IMR-90 (cell line): ENCODE data around the gene SYCP1. TPM values are rescaled to one million over a fixed set of nuclear protein-coding genes. Genes with fewer than 3 reads are reported as not detected.

ENCODE experiments used
- ATAC-seq: fragments of 200-7000 bp; cut with Tn5 transposase; 2 replicates; pipeline ENCODE4 v1.9.1; 2020; ENCODE audit warnings: low read depth, mild to moderate bottlenecking, moderate library complexity
- BruUV-seq: library from RNA; stranded (reverse); fragments of 400-500 nt; replicated peaks from 2 replicates; lab custom pipeline; 2021; lab: Mats Ljungman, UMichigan
- CTCF ChIA-PET: fragments of 300-600 bp; formaldehyde crosslinking; extraction: SDS; loops from one replicate; lab custom pipeline; 2021; ENCODE audit warnings: antibody characterized with exemption; lab: Yijun Ruan, JAX
- POLR2A ChIA-PET: fragments of 300-600 bp; sonication (Branson Sonifier 250); formaldehyde crosslinking; loops from one replicate; lab custom pipeline; 2022; ENCODE audit warnings: antibody characterized with exemption; ENCODE audit not compliant: unreplicated experiment; lab: Charles Lee
- DNase-seq: peaks from one replicate; pipeline ENCODE4 v3.0.0; 2013
- H2AFZ ChIP-seq: replicated peaks from 2 replicates; pipeline ENCODE3; 2013; ENCODE audit warnings: low read length, mild to moderate bottlenecking; ENCODE audit not compliant: poor library complexity
- H2AK5ac ChIP-seq: 2 replicates; pipeline ENCODE4 v1.6.1; 2013; ENCODE audit warnings: low read depth, low read length, inconsistent platforms
- H2AK9ac ChIP-seq: replicated peaks from 2 replicates; pipeline ENCODE3; 2013; ENCODE audit warnings: mild to moderate bottlenecking, low read depth, low read length, moderate library complexity; ENCODE audit not compliant: poor library complexity
- H2BK120ac ChIP-seq: 2 replicates; pipeline ENCODE4 v1.6.1; 2013; ENCODE audit warnings: low read depth, low read length, inconsistent platforms
- H2BK15ac ChIP-seq: 3 replicates; pipeline ENCODE4 v1.6.1; 2013; ENCODE audit warnings: low read depth, low read length, inconsistent platforms
- H2BK20ac ChIP-seq: 2 replicates; pipeline ENCODE4 v1.6.1; 2013; ENCODE audit warnings: low read depth, mild to moderate bottlenecking, inconsistent platforms, low read length, moderate library complexity
- H2BK5ac ChIP-seq: 2 replicates; pipeline ENCODE4 v1.6.1; 2013; ENCODE audit warnings: mild to moderate bottlenecking, low read depth, low read length, inconsistent platforms; ENCODE audit not compliant: poor library complexity, severe bottlenecking
- H3K14ac ChIP-seq: replicated peaks from 2 replicates; pipeline ENCODE4 v1.6.1; 2013; ENCODE audit warnings: low read depth, low read length, inconsistent platforms
- H3K18ac ChIP-seq: 2 replicates; pipeline ENCODE4 v1.6.1; 2013; ENCODE audit warnings: low read depth, low read length, control low read depth
- H3K23ac ChIP-seq: 2 replicates; pipeline ENCODE4 v1.6.1; 2013; ENCODE audit warnings: low read depth, low read length, inconsistent platforms
- H3K27ac ChIP-seq: 2 replicates; pipeline ENCODE4 v1.5.1; 2013; ENCODE audit warnings: mild to moderate bottlenecking, control low read depth, low read length; ENCODE audit not compliant: insufficient read depth
- H3K27me3 ChIP-seq: 2 replicates; pipeline ENCODE4 v1.6.1; 2013; ENCODE audit warnings: low read length; ENCODE audit not compliant: control insufficient read depth, insufficient read depth
- H3K36me3 ChIP-seq: 2 replicates; pipeline ENCODE4 v1.6.1; 2013; ENCODE audit warnings: low read length, mixed read lengths; ENCODE audit not compliant: control insufficient read depth, insufficient read depth
- H3K4ac ChIP-seq: 2 replicates; pipeline ENCODE4 v1.6.1; 2013; ENCODE audit warnings: low read depth, low read length, inconsistent platforms
- H3K4me1 ChIP-seq: 2 replicates; pipeline ENCODE4 v1.6.1; 2013; ENCODE audit warnings: low read length, mixed read lengths; ENCODE audit not compliant: control insufficient read depth, insufficient read depth
- H3K4me2 ChIP-seq: 2 replicates; pipeline ENCODE4 v1.6.1; 2013; ENCODE audit warnings: low read depth, mild to moderate bottlenecking, control low read depth, low read length, moderate library complexity
- H3K4me3 ChIP-seq: 2 replicates; pipeline ENCODE4 v1.5.1; 2013; ENCODE audit warnings: low read depth, mild to moderate bottlenecking, control low read depth, low read length, moderate library complexity; ENCODE audit not compliant: insufficient read depth
- H3K56ac ChIP-seq: 2 replicates; pipeline ENCODE4 v1.6.1; 2013; ENCODE audit warnings: low read length, inconsistent platforms; ENCODE audit not compliant: insufficient read depth; ENCODE audit errors: extremely low read depth
- H3K79me1 ChIP-seq, 2 experiments: 2 replicates each; pipeline ENCODE4 v1.6.1; 2013; ENCODE audit warnings: low read length in 2 of 2, inconsistent platforms in 1 of 2, low read depth in 1 of 2
- H3K9ac ChIP-seq: 2 replicates; pipeline ENCODE4 v1.6.1; 2013; ENCODE audit warnings: low read depth, low read length, control low read depth
- H3K9me1 ChIP-seq: 2 replicates; pipeline ENCODE4 v1.6.1; 2013; ENCODE audit warnings: low read length, inconsistent platforms; ENCODE audit not compliant: insufficient read depth
- H3K9me3 ChIP-seq: 2 replicates; pipeline ENCODE4 v1.6.1; 2013; ENCODE audit warnings: low read length; ENCODE audit not compliant: control insufficient read depth, insufficient read depth
- H4K20me1 ChIP-seq: 2 replicates; pipeline ENCODE4 v1.6.1; 2013; ENCODE audit warnings: low read length, inconsistent platforms; ENCODE audit not compliant: insufficient read depth
- H4K5ac ChIP-seq: 2 replicates; pipeline ENCODE4 v1.6.1; 2013; ENCODE audit warnings: mild to moderate bottlenecking, low read depth, low read length, control low read depth
- H4K8ac ChIP-seq, 2 experiments: 2 replicates each; pipeline ENCODE4 v1.6.1; 2013; ENCODE audit warnings: low read depth in 2 of 2, low read length in 2 of 2, control low read depth in 1 of 2, inconsistent platforms in 1 of 2
- H4K91ac ChIP-seq: 2 replicates; pipeline ENCODE4 v1.6.1; 2013; ENCODE audit warnings: low read depth, low read length, inconsistent platforms; ENCODE audit not compliant: insufficient read depth
- BHLHE40 ChIP-seq: fragments of 150-350 bp; IDR thresholded peaks from 2 replicates; pipeline ENCODE4 v1.6.1; 2016; ENCODE audit warnings: mild to moderate bottlenecking, low read depth, low read length
- CEBPB ChIP-seq: IDR thresholded peaks from 2 replicates; pipeline ENCODE4 v1.6.1; 2012; ENCODE audit warnings: low read depth, low read length, improper control_type of control experiment
- CHD1 ChIP-seq: IDR thresholded peaks from 2 replicates; pipeline ENCODE4 v1.6.1; 2012; ENCODE audit warnings: low read depth, low read length, improper control_type of control experiment
- FOS ChIP-seq: fragments of 150-350 bp; IDR thresholded peaks from 2 replicates; pipeline ENCODE4 v1.6.1; 2016; ENCODE audit warnings: low read depth, low read length
- MAFK ChIP-seq: IDR thresholded peaks from 2 replicates; pipeline ENCODE4 v1.6.1; 2012; ENCODE audit warnings: low read depth, low read length, improper control_type of control experiment
- MAZ ChIP-seq: IDR thresholded peaks from 2 replicates; pipeline ENCODE4 v1.6.1; 2012; ENCODE audit warnings: low read depth, mild to moderate bottlenecking, low read length, improper control_type of control experiment, moderate library complexity, borderline replicate concordance
- MXI1 ChIP-seq: IDR thresholded peaks from 2 replicates; pipeline ENCODE4 v1.6.1; 2012; ENCODE audit warnings: low read depth, mild to moderate bottlenecking, low read length, moderate library complexity, borderline replicate concordance
- NFE2L2 ChIP-seq: fragments of 150-350 bp; IDR thresholded peaks from 2 replicates; pipeline ENCODE4 v1.6.1; 2016; ENCODE audit warnings: low read depth, mild to moderate bottlenecking, low read length
- POLR2A ChIP-seq: IDR thresholded peaks from 2 replicates; pipeline ENCODE4 v1.6.1; 2012; ENCODE audit warnings: mild to moderate bottlenecking, low read depth, low read length
- RAD21 ChIP-seq: IDR thresholded peaks from 2 replicates; pipeline ENCODE4 v1.6.1; 2012; ENCODE audit warnings: low read length, improper control_type of control experiment
- RCOR1 ChIP-seq: IDR thresholded peaks from 2 replicates; pipeline ENCODE4 v1.6.1; 2012; ENCODE audit warnings: mild to moderate bottlenecking, low read length, improper control_type of control experiment; ENCODE audit not compliant: insufficient replicate concordance
- SMC3 ChIP-seq: fragments of 150-350 bp; IDR thresholded peaks from 2 replicates; pipeline ENCODE4 v1.6.1; 2016; ENCODE audit warnings: low read depth, mild to moderate bottlenecking, antibody characterized with exemption, low read length, moderate library complexity
- WGBS, 2 experiments: methylation state at CpG; one replicate each; pipeline versions ENCODE4 v1.1.5 to v1.1.7; 2013; ENCODE audit warnings: missing lambda C conversion rate in 2 of 2; ENCODE audit not compliant: insufficient read length in 1 of 2; ENCODE audit errors: extremely low coverage in 2 of 2; 5-methylcytosine and 5-hydroxymethylcytosine counted together
- dilution Hi-C: fragments of 300-500 bp; cut with HindIII; formaldehyde crosslinking; loops from one replicate; pipeline ENCODE4 v1.14.3; 2018; ENCODE audit warnings: low sequenced_read_pairs; ENCODE audit not compliant: unreplicated experiment
- in situ Hi-C: fragments of 300-500 bp; cut with MboI; formaldehyde crosslinking; loops from 3 replicates; pipeline ENCODE4 v1.14.3; 2019; ENCODE audit warnings: low sequenced_read_pairs, inconsistent platforms, mixed read lengths
- intact Hi-C: fragments of 100-400 bp; cut with micrococcal nuclease; formaldehyde crosslinking; loops from 2 replicates; pipeline ENCODE4 v1.10.0; 2022
- polyA plus RNA-seq, 3 experiments: library from polyadenylated mRNA; depleted of rRNA; stranded (reverse); fragments of >200 nt; gene quantifications; 2 replicates each; pipeline ENCODE4 v1.2.3, GENCODE V29; 2012; ENCODE audit warnings: low replicate concordance in 1 of 3
- total RNA-seq: library from RNA; depleted of rRNA; stranded (reverse); fragments of >200 nt; gene quantifications from 2 replicates; pipeline ENCODE4 v1.2.3, GENCODE V29; 2012
- TF ChIP-seq, protein P1 (sequence below): conservative IDR thresholded peaks from 2 replicates; pipeline ENCODE4 v1.5.1; 2012; ENCODE audit warnings: mild to moderate bottlenecking, low read depth, low read length, improper control_type of control experiment
- TF ChIP-seq, protein P2 (sequence below): fragments of 150-350 bp; IDR thresholded peaks from 2 replicates; pipeline ENCODE4 v1.6.1; 2017; ENCODE audit warnings: mild to moderate bottlenecking, antibody characterized with exemption, low read length, low read depth

SYCP1 gene
- total and polyA plus RNA-seq, 2 of the 4 experiments (the other 2 are of a cell fraction), result not detected

- TF ChIP-seq CEBPB (no peak), MAFK (no peak)
- TF ChIP-seq, protein P1, sequence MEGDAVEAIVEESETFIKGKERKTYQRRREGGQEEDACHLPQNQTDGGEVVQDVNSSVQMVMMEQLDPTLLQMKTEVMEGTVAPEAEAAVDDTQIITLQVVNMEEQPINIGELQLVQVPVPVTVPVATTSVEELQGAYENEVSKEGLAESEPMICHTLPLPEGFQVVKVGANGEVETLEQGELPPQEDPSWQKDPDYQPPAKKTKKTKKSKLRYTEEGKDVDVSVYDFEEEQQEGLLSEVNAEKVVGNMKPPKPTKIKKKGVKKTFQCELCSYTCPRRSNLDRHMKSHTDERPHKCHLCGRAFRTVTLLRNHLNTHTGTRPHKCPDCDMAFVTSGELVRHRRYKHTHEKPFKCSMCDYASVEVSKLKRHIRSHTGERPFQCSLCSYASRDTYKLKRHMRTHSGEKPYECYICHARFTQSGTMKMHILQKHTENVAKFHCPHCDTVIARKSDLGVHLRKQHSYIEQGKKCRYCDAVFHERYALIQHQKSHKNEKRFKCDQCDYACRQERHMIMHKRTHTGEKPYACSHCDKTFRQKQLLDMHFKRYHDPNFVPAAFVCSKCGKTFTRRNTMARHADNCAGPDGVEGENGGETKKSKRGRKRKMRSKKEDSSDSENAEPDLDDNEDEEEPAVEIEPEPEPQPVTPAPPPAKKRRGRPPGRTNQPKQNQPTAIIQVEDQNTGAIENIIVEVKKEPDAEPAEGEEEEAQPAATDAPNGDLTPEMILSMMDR, result no peak
Measured at GRCh38 chr1:114819869-114820268, 34.8 kb upstream of the SYCP1 start (continued).

DNA sequence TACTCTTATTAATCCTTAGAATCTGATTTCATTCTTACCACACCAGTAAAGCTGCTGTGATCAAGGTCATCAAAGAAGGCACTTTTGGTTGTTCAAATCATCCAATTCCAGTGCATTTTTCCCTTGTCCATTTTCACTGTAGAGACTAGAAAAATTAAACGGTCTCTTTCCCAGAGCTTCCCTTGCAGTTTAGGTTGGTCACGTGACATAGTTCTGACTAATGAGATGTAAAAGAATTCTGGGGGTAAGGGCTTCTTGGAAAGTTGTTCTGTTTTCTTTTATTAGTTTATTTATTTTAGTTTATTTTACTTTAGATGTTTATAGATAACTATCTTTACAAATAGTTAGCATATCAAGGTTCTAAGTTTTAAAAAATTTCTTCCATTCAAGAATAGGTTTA lies 34.3 kb upstream of the SYCP1 start:
- in situ Hi-C loops, result no loop called here
- no CpG with 5 or more reads among the region's 2 CpGs for WGBS, 2 experiments
- no peak overlapping the region for H3K23ac ChIP-seq
- H2AK9ac ChIP-seq, result no peak overlapping the region
- H2AFZ ChIP-seq, result no peak overlapping the region
- no peak for ATAC-seq
- no peak overlapping the region for H4K8ac ChIP-seq
- H3K27ac ChIP-seq, result no peak overlapping the region
- H3K79me1 ChIP-seq, result no peaks in the 10 kb centered on the region
- no peak overlapping the region for H3K56ac ChIP-seq
- no peaks in the 10 kb centered on the region for H3K4me1 ChIP-seq
- H3K18ac ChIP-seq, result no peak overlapping the region
- H3K4ac ChIP-seq, result no peak overlapping the region
- no peak overlapping the region for H2BK15ac ChIP-seq
- no peak overlapping the region for H3K4me2 ChIP-seq
- H2AK5ac ChIP-seq, result no peak overlapping the region
- H2BK20ac ChIP-seq, result no peak overlapping the region
- no TSS peak for BruUV-seq
- no peak overlapping the region for H2BK120ac ChIP-seq
- POLR2A ChIA-PET, result no interaction called here
- H3K9ac ChIP-seq, result no peak overlapping the region
- H3K14ac ChIP-seq, result no peak overlapping the region
- intact Hi-C loops, result no loop called here
- no peak overlapping the region for H2BK5ac ChIP-seq
- H4K20me1 ChIP-seq, result no peaks in the 10 kb centered on the region
- DNase-seq, result no peak
- no peak overlapping the region for H3K4me3 ChIP-seq
- dilution Hi-C loops, result no loop called here
- CTCF ChIA-PET, result no interaction called here
- H3K36me3 ChIP-seq, result no peaks in the 10 kb centered on the region
- no peak overlapping the region for H4K5ac ChIP-seq
- no peaks in the 10 kb centered on the region for H3K27me3 ChIP-seq
- no peaks in the 10 kb centered on the region for H3K9me3 ChIP-seq
- no peak overlapping the region for H4K91ac ChIP-seq
- H3K9me1 ChIP-seq, result no peaks in the 10 kb centered on the region
- TF ChIP-seq FOS, result no peak
- TF ChIP-seq BHLHE40, result no peak
- no peak for TF ChIP-seq NFE2L2
- no peak for TF ChIP-seq CEBPB
- TF ChIP-seq SMC3, result no peak
- no peak for TF ChIP-seq MAZ
- no peak for TF ChIP-seq MAFK
- TF ChIP-seq, protein P2, sequence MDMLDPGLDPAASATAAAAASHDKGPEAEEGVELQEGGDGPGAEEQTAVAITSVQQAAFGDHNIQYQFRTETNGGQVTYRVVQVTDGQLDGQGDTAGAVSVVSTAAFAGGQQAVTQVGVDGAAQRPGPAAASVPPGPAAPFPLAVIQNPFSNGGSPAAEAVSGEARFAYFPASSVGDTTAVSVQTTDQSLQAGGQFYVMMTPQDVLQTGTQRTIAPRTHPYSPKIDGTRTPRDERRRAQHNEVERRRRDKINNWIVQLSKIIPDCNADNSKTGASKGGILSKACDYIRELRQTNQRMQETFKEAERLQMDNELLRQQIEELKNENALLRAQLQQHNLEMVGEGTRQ, result no peak
- no peak for TF ChIP-seq RCOR1
- TF ChIP-seq RAD21, result no peak
- TF ChIP-seq, protein P1, result no peak
- TF ChIP-seq CHD1, result no peak
- no peak for TF ChIP-seq MXI1
- TF ChIP-seq POLR2A, result no peak
